K562 (cell line): ENCODE results near the gene SMIM41. TPM values are rescaled to one million over a fixed set of nuclear protein-coding genes. Genes with fewer than 3 reads are reported as not detected.

Experiments
- BHLHE40 ChIP-seq: IDR thresholded peaks from 2 replicates; pipeline ENCODE4 v1.6.1; 2011; ENCODE audit warnings: low read length, improper control_type of control experiment
- CEBPB ChIP-seq: fragments of 450-650 bp; IDR thresholded peaks from 2 replicates; pipeline ENCODE4 v1.6.1; 2016; ENCODE audit warnings: missing genetic modification characterization, missing compliant biosample characterization
- CEBPG ChIP-seq, 3 experiments: fragments of 200-800 bp in 1 of 3; sonication (Bioruptor generic) in 1 of 3; sonication (generic) in 1 of 3; formaldehyde crosslinking in 1 of 3; IDR thresholded peaks in 2 of 3; conservative IDR thresholded peaks in 1 of 3; 2 replicates each; pipeline versions ENCODE4 v1.6.1 to v1.8.0; 2016 to 2022; ENCODE audit warnings: missing compliant biosample characterization in 2 of 3, missing genetic modification characterization in 2 of 3, mild to moderate bottlenecking in 1 of 3, missing genetic modification reagents in 1 of 3
- JUND ChIP-seq, 2 experiments: IDR thresholded peaks; 2 replicates in 1 of 2; 3 replicates in 1 of 2; pipeline ENCODE4 v1.6.1; 2011; ENCODE audit warnings: borderline replicate concordance in 2 of 2, low read depth in 2 of 2, low read length in 2 of 2, improper control_type of control experiment in 1 of 2, missing biosample characterization in 1 of 2, missing genetic modification characterization in 1 of 2, missing genetic modification reagents in 1 of 2
- NFE2 ChIP-seq: IDR thresholded peaks from 2 replicates; pipeline ENCODE4 v1.6.1; 2014; ENCODE audit warnings: antibody characterized with exemption, low read depth
- PKNOX1 ChIP-seq: fragments of 450-650 bp; IDR thresholded peaks from 2 replicates; pipeline ENCODE4 v1.6.1; 2016
- TAF9B ChIP-seq: fragments of 450-650 bp; IDR thresholded peaks from 2 replicates; pipeline ENCODE4 v1.6.1; 2018; ENCODE audit warnings: mild to moderate bottlenecking; ENCODE audit not compliant: partially characterized antibody
- XRCC3 ChIP-seq: fragments of 450-650 bp; IDR thresholded peaks from 2 replicates; pipeline ENCODE4 v1.6.1; 2017; ENCODE audit warnings: mild to moderate bottlenecking, moderate library complexity
- polyA plus RNA-seq, 8 experiments: library from polyadenylated mRNA; depleted of rRNA in 4 of 8; stranded (reverse) in 5 of 8; unstranded in 3 of 8; fragments of >200 nt; fragmentation: Nextera tagmentation in 2 of 8; fragmentation: Illumina TruSeq in 1 of 8; extraction: Ambion mirVana in 2 of 8; extraction: Trizol in 1 of 8; gene quantifications; 2 replicates each; pipeline versions ENCODE4 v1.2.1 to v1.2.3, GENCODE V29; 2011 to 2014; ENCODE audit warnings: inconsistent platforms in 1 of 8, missing spikeins in 1 of 8
- total RNA-seq, 7 experiments: library from RNA; depleted of rRNA in 6 of 7; stranded (reverse); fragments of >200 nt in 6 of 7; fragmentation: Illumina TruSeq in 2 of 7; extraction: Trizol in 2 of 7; gene quantifications; 2 replicates each; pipeline versions ENCODE4 v1.2.1 to v1.2.3, GENCODE V29; 2011 to 2021; ENCODE audit warnings: low replicate concordance in 1 of 7
- TF ChIP-seq, protein P1 (sequence below): fragments of 450-650 bp; IDR thresholded peaks from 2 replicates; pipeline ENCODE4 v1.7.1; 2018; ENCODE audit warnings: mild to moderate bottlenecking, low read depth; ENCODE audit not compliant: partially characterized antibody
- TF ChIP-seq, protein P2 (sequence below): fragments of 250-450 bp; sonication (Bioruptor Pico); IDR thresholded peaks from 2 replicates; pipeline ENCODE4 v1.8.0; 2022; ENCODE audit warnings: moderate library complexity, mild to moderate bottlenecking, inconsistent platforms
- TF ChIP-seq, protein P3 (sequence below): fragments of 200-800 bp; sonication (Bioruptor generic); IDR thresholded peaks from 2 replicates; pipeline ENCODE4 v1.6.1; 2017; ENCODE audit warnings: missing genetic modification characterization, missing compliant biosample characterization

The SMIM41 gene
- total and polyA plus RNA-seq, 9 of the 15 experiments (the other 6 are each of a cell fraction or from before 2014, with no cell fraction given) = not detected

DNA sequence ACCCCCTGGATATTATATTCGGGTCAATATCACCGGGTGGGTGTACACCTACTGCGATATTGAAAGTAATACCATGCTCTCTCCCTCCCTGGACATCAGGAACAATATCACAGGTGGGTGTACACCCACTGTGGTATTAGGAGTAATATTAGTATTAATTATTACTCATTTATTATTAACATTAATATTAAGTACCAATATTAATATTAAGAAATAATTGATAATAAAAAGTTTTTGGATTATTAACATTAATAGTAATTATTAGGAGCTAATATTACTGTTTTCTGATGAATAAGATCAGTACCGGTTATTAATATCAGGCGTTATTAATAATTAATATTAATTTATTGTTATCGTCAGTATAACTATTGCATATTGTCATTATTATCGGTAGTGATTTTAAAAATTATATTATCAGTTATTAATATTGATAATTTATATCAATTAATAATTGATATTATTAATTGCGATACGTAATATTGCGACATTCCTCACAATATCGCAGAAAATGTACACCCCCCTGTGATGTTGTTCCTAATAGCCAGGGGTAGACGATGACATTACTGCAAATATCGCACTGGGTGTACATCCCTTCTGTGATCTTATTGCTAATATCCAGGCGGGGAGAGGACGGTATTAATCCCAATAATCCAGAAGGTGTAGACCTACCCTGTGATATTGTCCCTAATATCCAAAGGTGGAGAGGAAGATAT, 17.0 kb downstream of the SMIM41 start (continued):
- TF ChIP-seq, protein P1, sequence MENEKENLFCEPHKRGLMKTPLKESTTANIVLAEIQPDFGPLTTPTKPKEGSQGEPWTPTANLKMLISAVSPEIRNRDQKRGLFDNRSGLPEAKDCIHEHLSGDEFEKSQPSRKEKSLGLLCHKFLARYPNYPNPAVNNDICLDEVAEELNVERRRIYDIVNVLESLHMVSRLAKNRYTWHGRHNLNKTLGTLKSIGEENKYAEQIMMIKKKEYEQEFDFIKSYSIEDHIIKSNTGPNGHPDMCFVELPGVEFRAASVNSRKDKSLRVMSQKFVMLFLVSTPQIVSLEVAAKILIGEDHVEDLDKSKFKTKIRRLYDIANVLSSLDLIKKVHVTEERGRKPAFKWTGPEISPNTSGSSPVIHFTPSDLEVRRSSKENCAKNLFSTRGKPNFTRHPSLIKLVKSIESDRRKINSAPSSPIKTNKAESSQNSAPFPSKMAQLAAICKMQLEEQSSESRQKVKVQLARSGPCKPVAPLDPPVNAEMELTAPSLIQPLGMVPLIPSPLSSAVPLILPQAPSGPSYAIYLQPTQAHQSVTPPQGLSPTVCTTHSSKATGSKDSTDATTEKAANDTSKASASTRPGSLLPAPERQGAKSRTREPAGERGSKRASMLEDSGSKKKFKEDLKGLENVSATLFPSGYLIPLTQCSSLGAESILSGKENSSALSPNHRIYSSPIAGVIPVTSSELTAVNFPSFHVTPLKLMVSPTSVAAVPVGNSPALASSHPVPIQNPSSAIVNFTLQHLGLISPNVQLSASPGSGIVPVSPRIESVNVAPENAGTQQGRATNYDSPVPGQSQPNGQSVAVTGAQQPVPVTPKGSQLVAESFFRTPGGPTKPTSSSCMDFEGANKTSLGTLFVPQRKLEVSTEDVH = no peak
- TF ChIP-seq PKNOX1 = no peak
- no peak for TF ChIP-seq TAF9B
- TF ChIP-seq CEBPG (CRISPR knock-in tag; IDR thresholded peaks at IDR 0.05) = no peak
- TF ChIP-seq CEBPG (tag; conservative IDR thresholded peaks at IDR 0.05 in 1 of 2, IDR thresholded peaks at IDR 0.05 in 1 of 2) = peak in 1 of 2 experiments; percentile 44; a peak in 1 of 4 replicates
- TF ChIP-seq, protein P2, sequence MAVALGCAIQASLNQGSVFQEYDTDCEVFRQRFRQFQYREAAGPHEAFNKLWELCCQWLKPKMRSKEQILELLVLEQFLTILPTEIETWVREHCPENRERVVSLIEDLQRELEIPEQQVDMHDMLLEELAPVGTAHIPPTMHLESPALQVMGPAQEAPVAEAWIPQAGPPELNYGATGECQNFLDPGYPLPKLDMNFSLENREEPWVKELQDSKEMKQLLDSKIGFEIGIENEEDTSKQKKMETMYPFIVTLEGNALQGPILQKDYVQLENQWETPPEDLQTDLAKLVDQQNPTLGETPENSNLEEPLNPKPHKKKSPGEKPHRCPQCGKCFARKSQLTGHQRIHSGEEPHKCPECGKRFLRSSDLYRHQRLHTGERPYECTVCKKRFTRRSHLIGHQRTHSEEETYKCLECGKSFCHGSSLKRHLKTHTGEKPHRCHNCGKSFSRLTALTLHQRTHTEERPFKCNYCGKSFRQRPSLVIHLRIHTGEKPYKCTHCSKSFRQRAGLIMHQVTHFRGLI (CRISPR knock-in tag) = no peak
- TF ChIP-seq CEBPB = peak; percentile 44; the same call in 1 of the 2 replicates
- TF ChIP-seq NFE2 = no peak
- TF ChIP-seq, protein P3, sequence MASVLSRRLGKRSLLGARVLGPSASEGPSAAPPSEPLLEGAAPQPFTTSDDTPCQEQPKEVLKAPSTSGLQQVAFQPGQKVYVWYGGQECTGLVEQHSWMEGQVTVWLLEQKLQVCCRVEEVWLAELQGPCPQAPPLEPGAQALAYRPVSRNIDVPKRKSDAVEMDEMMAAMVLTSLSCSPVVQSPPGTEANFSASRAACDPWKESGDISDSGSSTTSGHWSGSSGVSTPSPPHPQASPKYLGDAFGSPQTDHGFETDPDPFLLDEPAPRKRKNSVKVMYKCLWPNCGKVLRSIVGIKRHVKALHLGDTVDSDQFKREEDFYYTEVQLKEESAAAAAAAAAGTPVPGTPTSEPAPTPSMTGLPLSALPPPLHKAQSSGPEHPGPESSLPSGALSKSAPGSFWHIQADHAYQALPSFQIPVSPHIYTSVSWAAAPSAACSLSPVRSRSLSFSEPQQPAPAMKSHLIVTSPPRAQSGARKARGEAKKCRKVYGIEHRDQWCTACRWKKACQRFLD (CRISPR knock-in tag) = no peak
- no peak for TF ChIP-seq XRCC3
- TF ChIP-seq BHLHE40 = no peak
- no peak for TF ChIP-seq JUND (IDR thresholded peaks at IDR 0.05; ENCODE audit: borderline replicate concordance, low read depth, low read length)
- TF ChIP-seq JUND (tag; IDR thresholded peaks at IDR 0.05; ENCODE audit: borderline replicate concordance, low read depth, low read length) = no peak
- TF ChIP-seq, all 486 proteins: peak for 6
